Muscle layer of colon (tissue), 2 donors: ENCODE results near the gene MIER3.

Experiments used
- H3K27ac ChIP-seq: one replicate; pipeline ENCODE4 v1.7.0; 2013; ENCODE audit warnings: low read depth, mild to moderate bottlenecking, low read length, moderate library complexity
- H3K27me3 ChIP-seq, 2 donors: one replicate each; pipeline ENCODE4 v1.7.0; 2013; ENCODE audit warnings: low read length in 2 of 2, mild to moderate bottlenecking in 2 of 2; ENCODE audit not compliant: insufficient read depth in 2 of 2, control insufficient read depth in 1 of 2
- H3K36me3 ChIP-seq: one replicate; pipeline ENCODE4 v1.7.0; 2013; ENCODE audit warnings: mild to moderate bottlenecking, low read length; ENCODE audit not compliant: insufficient read depth
- H3K4me1 ChIP-seq: one replicate; pipeline ENCODE4 v1.7.0; 2013; ENCODE audit warnings: mild to moderate bottlenecking, low read length; ENCODE audit not compliant: insufficient read depth
- H3K4me3 ChIP-seq, 2 donors: one replicate each; pipeline ENCODE4 v1.7.0; 2013; ENCODE audit warnings: low read length in 2 of 2, low read depth in 1 of 2, mild to moderate bottlenecking in 1 of 2, moderate library complexity in 1 of 2
- H3K9ac ChIP-seq: one replicate; pipeline ENCODE4 v1.7.0; 2013; ENCODE audit warnings: low read length
- H3K9me3 ChIP-seq: one replicate; pipeline ENCODE4 v1.7.0; 2013; ENCODE audit warnings: mild to moderate bottlenecking, low read length
- donor health status: abdominal sarcoma.
- donor health status: Adenocarcinoma of cecum.

MIER3 gene

DNA sequence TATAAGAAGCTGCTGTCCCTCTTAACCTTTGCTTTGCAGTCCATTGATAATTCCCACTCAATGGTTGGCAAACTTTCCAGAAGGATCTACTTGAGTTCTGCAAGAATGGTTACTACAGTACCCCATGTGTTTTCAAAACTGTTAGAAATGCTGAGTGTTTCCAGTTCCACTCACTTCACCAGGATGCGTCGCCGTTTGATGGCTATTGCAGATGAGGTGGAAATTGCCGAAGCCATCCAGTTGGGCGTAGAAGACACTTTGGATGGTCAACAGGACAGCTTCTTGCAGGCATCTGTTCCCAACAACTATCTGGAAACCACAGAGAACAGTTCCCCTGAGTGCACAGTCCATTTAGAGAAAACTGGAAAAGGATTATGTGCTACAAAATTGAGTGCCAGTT lies 70.4 kb downstream of the MIER3 start:
- H3K9ac ChIP-seq = no peak overlapping the region
- H3K27me3 ChIP-seq = no peaks in the 10 kb centered on the region
- no peak overlapping the region for H3K27ac ChIP-seq
- H3K4me1 ChIP-seq = no peaks in the 10 kb centered on the region
- no peak overlapping the region for H3K4me3 ChIP-seq
- H3K9me3 ChIP-seq = no peaks in the 10 kb centered on the region
- peaks cover 35% of the 10 kb centered on the region for H3K36me3 ChIP-seq

- Histone ChIP-seq H3K4me1 (no peaks in the 10 kb centered on the region), H3K27ac (no peak overlapping the region), H3K9ac (no peak overlapping the region), H3K27me3 (no peaks in the 10 kb centered on the region), H3K9me3 (no peaks in the 10 kb centered on the region), H3K36me3 (peaks cover 32% of the 10 kb centered on the region), H3K4me3 (no peak overlapping the region)
Measured at GRCh38 chr5:56876327-56876726, 75.6 kb downstream of the MIER3 start.

DNA sequence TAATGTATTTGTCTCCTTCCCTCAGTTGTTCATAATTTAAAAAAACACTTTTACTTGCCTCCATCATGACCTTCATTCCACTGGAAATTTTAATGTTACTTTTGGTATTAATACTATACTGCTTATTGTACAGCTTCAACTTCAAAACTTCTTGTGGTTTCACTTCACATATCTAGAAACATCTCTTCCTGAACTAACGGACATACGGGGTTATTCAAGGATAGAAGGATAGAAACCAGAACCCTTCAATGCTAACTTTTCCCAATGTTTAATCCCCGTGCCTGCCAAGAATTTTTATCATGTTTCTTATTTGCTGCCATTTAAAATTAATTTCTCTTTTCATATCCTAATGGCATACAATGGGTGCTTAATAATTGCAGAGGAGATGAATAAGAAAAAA lies 78.9 kb downstream of the MIER3 start:
- Histone ChIP-seq H3K27me3 (no peaks in the 10 kb centered on the region), H3K27ac (no peak overlapping the region), H3K36me3 (peaks cover 28% of the 10 kb centered on the region), H3K4me3 (no peak overlapping the region), H3K9me3 (no peaks in the 10 kb centered on the region), H3K4me1 (no peaks in the 10 kb centered on the region), H3K9ac (no peak overlapping the region)

- H3K9me3 ChIP-seq = no peaks in the 10 kb centered on the region
- H3K4me1 ChIP-seq = no peaks in the 10 kb centered on the region
- H3K27ac ChIP-seq = no peak overlapping the region
- H3K4me3 ChIP-seq = no peak overlapping the region
- H3K36me3 ChIP-seq = peaks cover 27% of the 10 kb centered on the region
- H3K9ac ChIP-seq = no peak overlapping the region
- H3K27me3 ChIP-seq = no peaks in the 10 kb centered on the region
Measured at GRCh38 chr5:56871777-56872176, 80.1 kb downstream of the MIER3 start.
